ENCODE measurements around the gene ZNF683.

Gene ZNF683

GRCh38 chr1:26358411-26359384 lies 13.9 kb downstream of the ZNF683 start:
- no peak for TF ChIP-seq YY1 (IDR thresholded peaks at IDR 0.05; ENCODE audit: low read depth)
- TF ChIP-seq TEAD4 (IDR thresholded peaks at IDR 0.05), result no peak
- TF ChIP-seq TCF12 (IDR thresholded peaks at IDR 0.05; ENCODE audit: low read depth), result no peak
- TF ChIP-seq MAX (IDR thresholded peaks at IDR 0.05), result no peak
- no peak for TF ChIP-seq CEBPB (IDR thresholded peaks at IDR 0.05)
- TF ChIP-seq EP300 (IDR thresholded peaks at IDR 0.05; ENCODE audit: borderline replicate concordance), result no peak
- no peak for TF ChIP-seq NFIC (IDR thresholded peaks at IDR 0.05)

DNA sequence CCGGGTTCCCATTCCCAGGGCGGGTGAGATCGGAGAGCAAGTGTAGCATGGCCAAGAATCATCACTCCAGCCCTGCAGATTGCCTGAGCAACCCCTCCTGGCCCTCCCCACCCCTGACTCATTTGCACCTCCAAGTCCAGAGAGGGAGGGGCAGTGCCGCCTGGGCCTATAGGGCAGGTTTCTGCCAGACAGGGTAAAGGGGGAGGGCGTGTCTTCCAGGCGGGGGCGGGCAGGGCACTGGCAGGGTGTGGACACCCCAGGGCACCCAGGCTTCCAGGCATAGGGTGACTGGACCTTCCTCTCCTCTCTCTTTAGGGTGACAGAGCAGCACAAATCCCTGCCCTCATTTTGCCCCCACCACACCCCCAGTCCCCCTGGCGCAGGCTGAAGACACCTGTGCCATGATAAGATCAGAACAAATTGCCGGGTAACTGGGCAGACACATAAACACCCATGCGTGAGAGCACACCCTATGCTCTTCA lies 15.4 kb downstream of the ZNF683 start:
- TF ChIP-seq NFIC (IDR thresholded peaks at IDR 0.05), result no peak
- peak; percentile 61; the same call in 1 of the 2 replicates for TF ChIP-seq ZBTB7A (IDR thresholded peaks at IDR 0.05; ENCODE audit: low read depth)
- no peak for TF ChIP-seq TCF12 (IDR thresholded peaks at IDR 0.05; ENCODE audit: low read depth)
- no peak for TF ChIP-seq CEBPB (IDR thresholded peaks at IDR 0.05)
- TF ChIP-seq CREB1 (IDR thresholded peaks at IDR 0.05; ENCODE audit: low read depth), result no peak
- TF ChIP-seq YY1 (IDR thresholded peaks at IDR 0.05; ENCODE audit: low read depth), result no peak
- TF ChIP-seq EP300 (IDR thresholded peaks at IDR 0.05; ENCODE audit: borderline replicate concordance), result peak; percentile 27; the same call in 1 of the 2 replicates
- TF ChIP-seq TAF1 (IDR thresholded peaks at IDR 0.05; ENCODE audit: low read depth), result no peak
- no peak for TF ChIP-seq USF1 (IDR thresholded peaks at IDR 0.05)
- TF ChIP-seq TEAD4 (IDR thresholded peaks at IDR 0.05), result no peak
- no peak for TF ChIP-seq RAD21 (IDR thresholded peaks at IDR 0.05; ENCODE audit: low read depth)
- TF ChIP-seq, protein P1, sequence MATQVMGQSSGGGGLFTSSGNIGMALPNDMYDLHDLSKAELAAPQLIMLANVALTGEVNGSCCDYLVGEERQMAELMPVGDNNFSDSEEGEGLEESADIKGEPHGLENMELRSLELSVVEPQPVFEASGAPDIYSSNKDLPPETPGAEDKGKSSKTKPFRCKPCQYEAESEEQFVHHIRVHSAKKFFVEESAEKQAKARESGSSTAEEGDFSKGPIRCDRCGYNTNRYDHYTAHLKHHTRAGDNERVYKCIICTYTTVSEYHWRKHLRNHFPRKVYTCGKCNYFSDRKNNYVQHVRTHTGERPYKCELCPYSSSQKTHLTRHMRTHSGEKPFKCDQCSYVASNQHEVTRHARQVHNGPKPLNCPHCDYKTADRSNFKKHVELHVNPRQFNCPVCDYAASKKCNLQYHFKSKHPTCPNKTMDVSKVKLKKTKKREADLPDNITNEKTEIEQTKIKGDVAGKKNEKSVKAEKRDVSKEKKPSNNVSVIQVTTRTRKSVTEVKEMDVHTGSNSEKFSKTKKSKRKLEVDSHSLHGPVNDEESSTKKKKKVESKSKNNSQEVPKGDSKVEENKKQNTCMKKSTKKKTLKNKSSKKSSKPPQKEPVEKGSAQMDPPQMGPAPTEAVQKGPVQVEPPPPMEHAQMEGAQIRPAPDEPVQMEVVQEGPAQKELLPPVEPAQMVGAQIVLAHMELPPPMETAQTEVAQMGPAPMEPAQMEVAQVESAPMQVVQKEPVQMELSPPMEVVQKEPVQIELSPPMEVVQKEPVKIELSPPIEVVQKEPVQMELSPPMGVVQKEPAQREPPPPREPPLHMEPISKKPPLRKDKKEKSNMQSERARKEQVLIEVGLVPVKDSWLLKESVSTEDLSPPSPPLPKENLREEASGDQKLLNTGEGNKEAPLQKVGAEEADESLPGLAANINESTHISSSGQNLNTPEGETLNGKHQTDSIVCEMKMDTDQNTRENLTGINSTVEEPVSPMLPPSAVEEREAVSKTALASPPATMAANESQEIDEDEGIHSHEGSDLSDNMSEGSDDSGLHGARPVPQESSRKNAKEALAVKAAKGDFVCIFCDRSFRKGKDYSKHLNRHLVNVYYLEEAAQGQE (IDR thresholded peaks at IDR 0.05; ENCODE audit: low read depth), result no peak
- TF ChIP-seq MAX (IDR thresholded peaks at IDR 0.05), result no peak
- no peak for TF ChIP-seq FOXM1 (IDR thresholded peaks at IDR 0.05; ENCODE audit: borderline replicate concordance, low read depth)
- TF ChIP-seq EGR1 (IDR thresholded peaks at IDR 0.05), result peak; percentile 78

DNA sequence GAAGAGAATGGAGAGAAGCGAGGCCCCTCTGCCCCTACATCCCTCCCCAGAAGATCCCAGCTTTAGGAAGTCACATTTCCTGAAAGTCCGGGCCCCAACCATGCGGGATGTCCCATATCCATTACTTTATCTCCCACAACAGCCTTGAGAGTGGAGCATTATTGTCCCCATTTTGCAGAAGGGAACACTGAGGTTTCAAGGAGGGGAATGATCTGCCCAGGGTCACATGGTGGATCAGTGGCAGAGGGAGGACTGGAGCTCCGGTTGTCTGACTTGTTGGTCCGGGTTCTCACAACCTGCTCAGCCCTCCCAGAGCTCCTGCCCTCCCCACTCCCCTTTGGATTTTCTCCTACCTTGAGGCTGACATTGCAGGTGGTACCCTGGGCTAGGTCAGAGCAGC lies 16.4 kb downstream of the ZNF683 start:
- TF ChIP-seq TCF12 (IDR thresholded peaks at IDR 0.05; ENCODE audit: low read depth) (no peak), USF1 (IDR thresholded peaks at IDR 0.05) (0 out of 2 replicates have a peak, but pooled peaks have one; percentile 31)

DNA sequence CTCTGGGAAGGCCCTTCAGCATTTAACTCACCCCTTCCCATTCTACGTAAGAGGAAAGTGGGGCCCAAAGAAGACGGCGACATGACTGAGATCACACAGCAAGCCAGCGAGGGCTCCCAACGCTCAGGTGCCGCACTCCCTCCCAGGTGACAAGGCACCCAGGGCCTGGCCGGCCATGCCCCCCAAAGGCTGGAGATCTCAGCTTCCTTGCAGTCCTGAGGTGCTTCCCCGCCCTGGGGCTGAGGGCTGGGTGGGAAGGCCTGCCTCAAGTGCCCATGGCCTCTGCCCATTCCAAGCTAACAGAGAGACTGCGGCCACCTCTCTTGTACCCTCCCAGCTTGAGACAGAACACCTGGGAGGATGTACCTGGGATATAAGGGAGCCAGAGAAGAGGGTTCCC lies 17.6 kb downstream of the ZNF683 start:
- TF ChIP-seq CEBPB (IDR thresholded peaks at IDR 0.05) (no peak), EGR1 (IDR thresholded peaks at IDR 0.05) (no peak), CREB1 (IDR thresholded peaks at IDR 0.05; ENCODE audit: low read depth) (no peak), RAD21 (IDR thresholded peaks at IDR 0.05; ENCODE audit: low read depth) (no peak), EP300 (IDR thresholded peaks at IDR 0.05; ENCODE audit: borderline replicate concordance) (no peak), FOXM1 (IDR thresholded peaks at IDR 0.05; ENCODE audit: borderline replicate concordance, low read depth) (no peak), MAX (IDR thresholded peaks at IDR 0.05) (no peak), NFIC (IDR thresholded peaks at IDR 0.05) (no peak), TCF12 (IDR thresholded peaks at IDR 0.05; ENCODE audit: low read depth) (no peak), USF1 (IDR thresholded peaks at IDR 0.05) (no peak), YY1 (IDR thresholded peaks at IDR 0.05; ENCODE audit: low read depth) (no peak), TAF1 (IDR thresholded peaks at IDR 0.05; ENCODE audit: low read depth) (no peak), TEAD4 (IDR thresholded peaks at IDR 0.05) (no peak), ZBTB7A (IDR thresholded peaks at IDR 0.05; ENCODE audit: low read depth) (no peak)
- TF ChIP-seq, protein P1 (IDR thresholded peaks at IDR 0.05; ENCODE audit: low read depth), result no peak

Data from Ishikawa (cell line).